H9 (cell line): ENCODE measurements around the gene AIFM3. TPM values are rescaled to one million over a fixed set of nuclear protein-coding genes. Genes with fewer than 3 reads are reported as not detected.

Source experiments
- DNase-seq: peaks from one replicate; pipeline ENCODE4 v3.0.0-alpha.2; 2017
- H2AFZ ChIP-seq: one replicate; pipeline ENCODE4 v1.6.1; 2013; ENCODE audit warnings: mild to moderate bottlenecking, low read length, control low read depth, moderate library complexity
- H2AK5ac ChIP-seq: 2 replicates; pipeline ENCODE4 v1.6.1; 2013; ENCODE audit warnings: low read length, control low read depth, mixed read lengths; ENCODE audit not compliant: insufficient read length
- H2BK120ac ChIP-seq: one replicate; pipeline ENCODE4 v1.6.1; 2013; ENCODE audit warnings: low read depth, mild to moderate bottlenecking, low read length, control low read depth, inconsistent platforms; ENCODE audit not compliant: poor library complexity, severe bottlenecking
- H2BK12ac ChIP-seq: 2 replicates; pipeline ENCODE4 v1.6.1; 2013; ENCODE audit warnings: low read length, control low read depth, mixed read lengths, low read depth; ENCODE audit not compliant: insufficient read length
- H2BK15ac ChIP-seq: 2 replicates; pipeline ENCODE4 v1.6.1; 2013; ENCODE audit warnings: low read depth, low read length, control low read depth
- H2BK20ac ChIP-seq: one replicate; pipeline ENCODE4 v1.6.1; 2013; ENCODE audit warnings: low read depth, mild to moderate bottlenecking, low read length, control low read depth, inconsistent platforms; ENCODE audit not compliant: poor library complexity, severe bottlenecking
- H2BK5ac ChIP-seq: 2 replicates; pipeline ENCODE4 v1.6.1; 2013; ENCODE audit warnings: low read length, control low read depth, mixed read lengths; ENCODE audit not compliant: insufficient read length
- H3K14ac ChIP-seq: 2 replicates; pipeline ENCODE4 v1.6.1; 2013; ENCODE audit warnings: low read length, control low read depth; ENCODE audit not compliant: insufficient read depth
- H3K18ac ChIP-seq: 2 replicates; pipeline ENCODE4 v1.6.1; 2013; ENCODE audit warnings: low read depth, mild to moderate bottlenecking, mixed read lengths, low read length, control low read depth; ENCODE audit not compliant: insufficient read length
- H3K23ac ChIP-seq: 2 replicates; pipeline ENCODE4 v1.6.1; 2013; ENCODE audit warnings: low read length, control low read depth, mixed read lengths, low read depth; ENCODE audit not compliant: insufficient read length
- H3K23me2 ChIP-seq: 2 replicates; pipeline ENCODE4 v1.6.1; 2013; ENCODE audit warnings: low read depth, mild to moderate bottlenecking, mixed read lengths, low read length, control low read depth; ENCODE audit not compliant: insufficient read length, poor library complexity, severe bottlenecking
- H3K27ac ChIP-seq: 2 replicates; pipeline ENCODE4 v1.5.1; 2013; ENCODE audit warnings: low read length, control low read depth, mixed read lengths, low read depth; ENCODE audit not compliant: insufficient read length
- H3K27me3 ChIP-seq: 2 replicates; pipeline ENCODE4 v1.6.1; 2013; ENCODE audit warnings: low read length, control low read depth, inconsistent platforms; ENCODE audit not compliant: insufficient read depth
- H3K4ac ChIP-seq: 2 replicates; pipeline ENCODE4 v1.6.1; 2013; ENCODE audit warnings: low read depth, mild to moderate bottlenecking, control low read depth, inconsistent platforms, low read length, moderate library complexity
- H3K4me1 ChIP-seq: 2 replicates; pipeline ENCODE4 v1.6.1; 2013; ENCODE audit warnings: low read length, control low read depth, inconsistent platforms; ENCODE audit not compliant: insufficient read depth
- H3K4me2 ChIP-seq: 2 replicates; pipeline ENCODE4 v1.6.1; 2013; ENCODE audit warnings: low read length, control low read depth, mixed read lengths; ENCODE audit not compliant: insufficient read length, insufficient read depth
- H3K56ac ChIP-seq: 2 replicates; pipeline ENCODE4 v1.6.1; 2013; ENCODE audit warnings: low read depth, mild to moderate bottlenecking, mixed read lengths, low read length, control low read depth; ENCODE audit not compliant: insufficient read length
- H3K79me1 ChIP-seq: 2 replicates; pipeline ENCODE4 v1.6.1; 2013; ENCODE audit warnings: low read depth, mild to moderate bottlenecking, moderate library complexity, low read length, control low read depth, inconsistent platforms; ENCODE audit not compliant: insufficient read depth, poor library complexity, severe bottlenecking
- H3K79me2 ChIP-seq: 2 replicates; pipeline ENCODE4 v1.6.1; 2013; ENCODE audit warnings: low read length, control low read depth, inconsistent platforms; ENCODE audit not compliant: insufficient read depth
- H3K9ac ChIP-seq: 2 replicates; pipeline ENCODE4 v1.6.1; 2013; ENCODE audit warnings: low read length, control low read depth, mixed read lengths; ENCODE audit not compliant: insufficient read length; ENCODE audit errors: extremely low read depth
- H3K9me3 ChIP-seq: one replicate; pipeline ENCODE4 v1.6.1; 2013; ENCODE audit warnings: low read depth, low read length, inconsistent platforms; ENCODE audit not compliant: control insufficient read depth
- H3T11ph ChIP-seq: one replicate; pipeline ENCODE4 v1.6.1; 2013; ENCODE audit warnings: mild to moderate bottlenecking, low read length, control low read depth, inconsistent platforms
- H4K20me1 ChIP-seq: one replicate; pipeline ENCODE4 v1.6.1; 2013; ENCODE audit not compliant: control insufficient read depth, insufficient read length, insufficient read depth
- H4K5ac ChIP-seq: 2 replicates; pipeline ENCODE4 v1.6.1; 2013; ENCODE audit warnings: low read depth, mild to moderate bottlenecking, mixed read lengths, low read length, control low read depth; ENCODE audit not compliant: insufficient read length
- H4K8ac ChIP-seq: replicated peaks from 2 replicates; pipeline ENCODE4 v1.6.1; 2013; ENCODE audit warnings: low read length, control low read depth, mixed read lengths, low read depth; ENCODE audit not compliant: insufficient read length
- H4K91ac ChIP-seq: 2 replicates; pipeline ENCODE4 v1.6.1; 2013; ENCODE audit warnings: low read depth, mild to moderate bottlenecking, moderate library complexity, mixed read lengths, low read length, control low read depth; ENCODE audit not compliant: insufficient read length
- H3K27ac Mint-ChIP-seq, 3 experiments: 2 replicates in 2 of 3; 3 replicates in 1 of 3; pipeline ENCODE4 v1.8.0; 2020 to 2021; ENCODE audit warnings: mixed read lengths in 3 of 3, mild to moderate bottlenecking in 1 of 3, moderate library complexity in 1 of 3
- H3K27me3 Mint-ChIP-seq: 2 replicates; pipeline ENCODE4 v1.8.0; 2021; ENCODE audit warnings: low read depth, mild to moderate bottlenecking, moderate library complexity, mixed read lengths
- H3K36me3 Mint-ChIP-seq, 3 experiments: 2 replicates in 2 of 3; 3 replicates in 1 of 3; pipeline ENCODE4 v1.8.0; 2020 to 2021; ENCODE audit warnings: low read depth in 3 of 3, mixed read lengths in 3 of 3; ENCODE audit not compliant: insufficient read depth in 1 of 3
- H3K4me1 Mint-ChIP-seq, 2 experiments: 2 replicates each; pipeline ENCODE4 v1.8.0; 2020; ENCODE audit warnings: mixed read lengths in 2 of 2
- H3K4me3 Mint-ChIP-seq, 2 experiments: 2 replicates in 1 of 2; 3 replicates in 1 of 2; pipeline ENCODE4 v1.8.0; 2020 to 2021; ENCODE audit warnings: mild to moderate bottlenecking in 2 of 2, mixed read lengths in 2 of 2, moderate library complexity in 1 of 2
- H3K9me3 Mint-ChIP-seq, 2 experiments: 2 replicates in 1 of 2; 3 replicates in 1 of 2; pipeline ENCODE4 v1.8.0; 2020; ENCODE audit warnings: mild to moderate bottlenecking in 2 of 2, mixed read lengths in 2 of 2, moderate library complexity in 1 of 2
- CTCF ChIP-seq: fragments of 200-600 bp; sonication (generic); conservative IDR thresholded peaks from 3 replicates; pipeline ENCODE4 v1.8.0; 2021; ENCODE audit warnings: antibody characterized with exemption, mild to moderate bottlenecking
- WGBS: extraction: QIAGEN DNeasy Blood & Tissue Kit; methylation state at CpG from one replicate; pipeline ENCODE4 v1.1.7; 2013; ENCODE audit warnings: missing lambda C conversion rate, low lambda C conversion rate, mixed read lengths; ENCODE audit not compliant: insufficient read length; ENCODE audit errors: extremely low coverage; 5-methylcytosine and 5-hydroxymethylcytosine counted together
- total RNA-seq: library from RNA; stranded (reverse); gene quantifications from 2 replicates; pipeline ENCODE4 v1.2.1, GENCODE V29; 2021

Gene AIFM3
- total RNA-seq, 1 experiment from 2014 or later, result 1.9 TPM

GRCh38 chr22:21001601-21002325 lies 34.7 kb downstream of the AIFM3 start, which contains the start of gene THAP7:
Gene THAP7, minus strand, starts transcription at chr22:21002118. Its CDS starts 207 bp downstream, at chr22:21001911.
- no peak within 1 kb of the TSS for H2BK15ac ChIP-seq
- peak within 1 kb of the TSS; percentile 82 for H3K9ac ChIP-seq
- no peak within 1 kb of the TSS for H3T11ph ChIP-seq
- H2BK12ac ChIP-seq, result no peak within 1 kb of the TSS
- no peak within 1 kb of the TSS for H4K8ac ChIP-seq
- peak within 1 kb of the TSS; percentile 92 to 96 (median 94) for H3K27ac Mint-ChIP-seq
- H3K14ac ChIP-seq, result peak within 1 kb of the TSS; percentile 69
- H2AK5ac ChIP-seq, result no peak within 1 kb of the TSS
- H2AFZ ChIP-seq, result no peak within 1 kb of the TSS
- H3K9me3 Mint-ChIP-seq, result no peaks in the 10 kb centered on the region
- no peaks in the 10 kb centered on the region for H3K79me2 ChIP-seq
- no CpG with 5 or more reads among the region's 83 CpGs for WGBS
- no peak within 1 kb of the TSS for H2BK120ac ChIP-seq
- peaks cover 11 to 17% of the 10 kb centered on the region in 2 experiments for H3K4me1 Mint-ChIP-seq
- peak; percentile 95 for DNase-seq
- H3K23me2 ChIP-seq, result peaks cover 11% of the 10 kb centered on the region
- peak within 1 kb of the TSS; percentile 13 for H3K18ac ChIP-seq
- TF ChIP-seq CTCF, result no peak
- no peak within 1 kb of the TSS for H3K4ac ChIP-seq
- no peak within 1 kb of the TSS for H2BK20ac ChIP-seq
- no peaks in the 10 kb centered on the region; the same call in 1 of the 2 replicates for H3K4me1 ChIP-seq
- H3K27me3 Mint-ChIP-seq, result no peaks in the 10 kb centered on the region
- H3K4me2 ChIP-seq, result peak within 1 kb of the TSS; percentile 57
- H3K23ac ChIP-seq, result no peak within 1 kb of the TSS
- peak within 1 kb of the TSS; percentile 88 to 92 for H3K4me3 Mint-ChIP-seq
- no peaks in the 10 kb centered on the region for H3K9me3 ChIP-seq
- H4K91ac ChIP-seq, result no peak within 1 kb of the TSS
- H3K27ac ChIP-seq, result no peak within 1 kb of the TSS
- no peaks in the 10 kb centered on the region for H4K20me1 ChIP-seq
- H3K27me3 ChIP-seq, result no peaks in the 10 kb centered on the region
- H3K36me3 Mint-ChIP-seq, result peaks cover 0 to 6% (median 0%) of the 10 kb centered on the region in 3 experiments; a peak in 3 of 7 replicates
- H3K79me1 ChIP-seq, result no peaks in the 10 kb centered on the region
- no peak within 1 kb of the TSS for H3K56ac ChIP-seq
- no peak within 1 kb of the TSS for H4K5ac ChIP-seq
- no peak within 1 kb of the TSS for H2BK5ac ChIP-seq
